ENCODE data around the gene FAM237B.

FAM237B gene

DNA sequence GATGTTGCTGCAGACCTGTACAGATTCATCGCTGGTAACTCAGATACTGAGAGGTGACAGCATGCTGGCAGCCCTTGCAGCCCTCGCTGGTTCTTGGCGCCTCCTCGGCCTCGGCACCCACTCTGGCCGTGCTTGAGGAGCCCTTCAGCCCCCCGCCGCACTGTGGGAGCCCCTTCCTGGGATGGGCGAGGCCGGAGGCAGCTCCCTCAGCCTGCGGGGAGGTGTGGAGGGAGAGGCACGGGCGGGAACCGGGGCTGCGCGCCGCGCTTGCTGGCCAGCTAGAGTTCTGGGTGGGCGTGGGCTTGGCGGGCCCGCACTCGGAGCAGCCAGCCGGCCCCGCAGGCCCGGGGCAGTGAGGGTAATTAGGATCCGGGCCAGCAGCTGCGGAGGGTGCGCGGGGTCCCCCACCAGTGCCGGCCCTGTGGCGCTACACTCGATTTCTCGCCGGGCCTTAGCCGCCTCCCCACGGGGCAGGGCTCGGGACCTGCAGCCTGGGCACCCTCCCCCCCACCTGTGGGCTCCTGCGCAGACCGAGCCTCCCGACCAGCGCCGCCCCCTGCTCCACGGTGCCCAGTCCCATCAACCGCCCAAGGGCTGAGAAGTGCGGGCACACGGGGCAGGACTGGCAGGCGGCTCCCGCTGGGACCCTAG is 13.2 kb upstream of the FAM237B start:
- H3K27me3 ChIP-seq (ENCODE audit: control insufficient read depth in 1 of 2, insufficient read depth in 2 of 2, low read length in 2 of 2): no peaks in the 10 kb centered on the region
- H3K27ac ChIP-seq (ENCODE audit: low read length): no peak overlapping the region
- no peaks in the 10 kb centered on the region for H3K9me3 ChIP-seq (ENCODE audit: control insufficient read depth in 2 of 2, low read length in 2 of 2)
- no peaks in the 10 kb centered on the region for H3K36me3 ChIP-seq (ENCODE audit: control insufficient read depth in 2 of 2, insufficient read depth in 2 of 2, low read length in 2 of 2)
- no peaks in the 10 kb centered on the region for H3K4me1 ChIP-seq (ENCODE audit: control insufficient read depth, insufficient read depth, low read length)
- no peak overlapping the region for H3K9ac ChIP-seq (ENCODE audit: low read length in 2 of 2)
- no peak overlapping the region for H3K4me3 ChIP-seq (ENCODE audit: low read length in 2 of 2)

DNA sequence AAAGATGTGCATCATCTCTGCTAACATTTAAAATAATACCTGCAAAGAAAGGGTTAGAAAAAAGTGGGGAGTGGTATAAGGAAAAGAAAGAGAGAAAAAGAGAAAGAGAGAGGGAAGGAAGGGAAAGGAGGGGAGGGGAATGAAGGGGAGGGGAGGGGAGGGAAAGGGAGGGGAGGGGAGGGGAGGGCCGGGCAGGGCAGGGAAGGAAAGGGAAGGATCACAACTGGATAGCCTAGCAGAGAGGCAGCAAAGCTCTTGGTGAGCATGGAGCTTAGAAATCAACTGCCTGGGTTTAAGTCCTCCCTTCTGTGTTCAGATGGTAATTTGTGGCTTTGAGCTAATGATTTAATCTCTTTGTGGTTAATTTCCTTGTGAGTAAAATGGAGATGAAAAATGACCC is 5.4 kb upstream of the FAM237B start:
- Histone ChIP-seq H3K27ac (ENCODE audit: low read length) (no peak overlapping the region), H3K9me3 (ENCODE audit: control insufficient read depth in 2 of 2, low read length in 2 of 2) (no peaks in the 10 kb centered on the region)

DNA sequence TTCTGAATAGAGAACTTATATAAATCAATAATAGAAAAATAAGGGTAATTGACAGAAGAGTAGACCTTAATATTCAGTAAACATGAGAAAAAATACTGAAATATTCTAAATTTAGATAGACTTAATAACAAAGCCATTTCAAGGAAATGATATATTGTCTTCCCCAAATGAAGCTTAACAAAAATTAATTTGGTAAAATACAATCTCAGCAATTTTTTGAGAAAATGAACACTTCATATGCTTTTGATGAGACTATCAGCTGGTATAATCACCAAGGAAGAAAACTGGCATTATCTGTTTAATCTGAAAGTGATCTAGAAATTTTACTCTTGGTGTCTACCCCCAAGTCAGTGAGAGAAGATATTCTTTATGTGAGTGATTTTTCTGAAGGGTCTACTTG is 1.7 kb upstream of the FAM237B start:
- Histone ChIP-seq H3K27me3 (ENCODE audit: control insufficient read depth in 1 of 2, insufficient read depth in 2 of 2, low read length in 2 of 2) (peaks cover 22 to 31% of the 10 kb centered on the region in 2 donors), H3K36me3 (ENCODE audit: control insufficient read depth in 2 of 2, insufficient read depth in 2 of 2, low read length in 2 of 2) (no peaks in the 10 kb centered on the region), H3K9ac (ENCODE audit: low read length in 2 of 2) (no peak overlapping the region), H3K4me3 (ENCODE audit: low read length in 2 of 2) (no peak overlapping the region), H3K4me1 (ENCODE audit: control insufficient read depth, insufficient read depth, low read length) (peaks cover 7% of the 10 kb centered on the region), H3K9me3 (ENCODE audit: control insufficient read depth in 2 of 2, low read length in 2 of 2) (no peaks in the 10 kb centered on the region), H3K27ac (ENCODE audit: low read length) (no peak overlapping the region)

More for the DNA sequence above, 5.4 kb upstream of the FAM237B start:
- Histone ChIP-seq H3K27me3 (ENCODE audit: control insufficient read depth in 1 of 2, insufficient read depth in 2 of 2, low read length in 2 of 2) (peaks cover 9% of the 10 kb centered on the region in 2 donors), H3K9ac (ENCODE audit: low read length in 2 of 2) (no peak overlapping the region), H3K36me3 (ENCODE audit: control insufficient read depth in 2 of 2, insufficient read depth in 2 of 2, low read length in 2 of 2) (no peaks in the 10 kb centered on the region), H3K4me3 (ENCODE audit: low read length in 2 of 2) (no peak overlapping the region), H3K4me1 (ENCODE audit: control insufficient read depth, insufficient read depth, low read length) (no peaks in the 10 kb centered on the region)

DNA sequence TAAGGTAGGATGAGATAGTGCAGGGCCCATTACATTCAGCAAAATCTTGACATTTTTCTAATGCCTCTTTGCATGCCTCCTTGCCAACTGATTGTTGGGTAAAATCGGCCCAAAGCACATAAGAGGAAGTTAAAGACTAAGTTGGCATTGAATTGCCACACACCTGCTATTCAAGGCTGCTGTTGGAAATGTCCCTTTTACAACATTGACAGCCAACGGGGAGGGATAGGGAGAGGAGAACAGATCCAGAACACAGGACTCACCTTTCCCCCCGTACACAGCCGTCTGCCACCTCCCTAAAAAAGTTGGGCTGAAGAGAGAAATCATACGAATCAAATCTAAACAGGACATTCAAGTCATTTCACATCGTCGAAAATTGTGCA is 695 bp downstream of the FAM237B start:
- H3K9me3 ChIP-seq (ENCODE audit: control insufficient read depth in 2 of 2, low read length in 2 of 2): no peaks in the 10 kb centered on the region
- no peak overlapping the region for H3K9ac ChIP-seq (ENCODE audit: low read length in 2 of 2)
- peaks cover 7% of the 10 kb centered on the region for H3K4me1 ChIP-seq (ENCODE audit: control insufficient read depth, insufficient read depth, low read length)
- H3K4me3 ChIP-seq (ENCODE audit: low read length in 2 of 2): no peak overlapping the region
- H3K27me3 ChIP-seq (ENCODE audit: control insufficient read depth in 1 of 2, insufficient read depth in 2 of 2, low read length in 2 of 2): peaks cover 22 to 34% of the 10 kb centered on the region in 2 donors
- no peaks in the 10 kb centered on the region for H3K36me3 ChIP-seq (ENCODE audit: control insufficient read depth in 2 of 2, insufficient read depth in 2 of 2, low read length in 2 of 2)
- no peak overlapping the region for H3K27ac ChIP-seq (ENCODE audit: low read length)

DNA sequence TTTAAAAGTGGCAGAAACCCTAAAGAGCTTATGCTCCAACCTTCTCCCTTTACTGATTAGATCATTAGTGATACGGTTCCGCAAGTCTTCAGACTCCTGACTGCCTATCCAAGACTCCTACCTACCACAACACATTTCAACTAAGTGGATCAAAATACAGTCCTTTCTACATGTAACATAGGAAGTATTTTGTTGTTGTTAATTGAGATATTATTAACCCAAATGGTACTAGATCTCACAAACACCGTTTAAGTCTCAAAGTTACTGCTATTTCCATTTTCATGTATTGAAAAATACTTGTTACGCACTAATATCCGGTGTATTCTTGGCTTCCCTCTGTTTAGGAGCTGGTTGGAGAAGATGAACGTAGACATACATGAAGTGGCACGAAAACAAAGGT is 1.1 kb downstream of the FAM237B start:
- peaks cover 7% of the 10 kb centered on the region for H3K4me1 ChIP-seq (ENCODE audit: control insufficient read depth, insufficient read depth, low read length)
- no peak overlapping the region for H3K4me3 ChIP-seq (ENCODE audit: low read length in 2 of 2)
- H3K9ac ChIP-seq (ENCODE audit: low read length in 2 of 2): no peak overlapping the region
- peaks cover 22 to 34% of the 10 kb centered on the region in 2 donors for H3K27me3 ChIP-seq (ENCODE audit: control insufficient read depth in 1 of 2, insufficient read depth in 2 of 2, low read length in 2 of 2)
- H3K27ac ChIP-seq (ENCODE audit: low read length): no peak overlapping the region
- no peaks in the 10 kb centered on the region for H3K9me3 ChIP-seq (ENCODE audit: control insufficient read depth in 2 of 2, low read length in 2 of 2)
- no peaks in the 10 kb centered on the region for H3K36me3 ChIP-seq (ENCODE audit: control insufficient read depth in 2 of 2, insufficient read depth in 2 of 2, low read length in 2 of 2)

DNA sequence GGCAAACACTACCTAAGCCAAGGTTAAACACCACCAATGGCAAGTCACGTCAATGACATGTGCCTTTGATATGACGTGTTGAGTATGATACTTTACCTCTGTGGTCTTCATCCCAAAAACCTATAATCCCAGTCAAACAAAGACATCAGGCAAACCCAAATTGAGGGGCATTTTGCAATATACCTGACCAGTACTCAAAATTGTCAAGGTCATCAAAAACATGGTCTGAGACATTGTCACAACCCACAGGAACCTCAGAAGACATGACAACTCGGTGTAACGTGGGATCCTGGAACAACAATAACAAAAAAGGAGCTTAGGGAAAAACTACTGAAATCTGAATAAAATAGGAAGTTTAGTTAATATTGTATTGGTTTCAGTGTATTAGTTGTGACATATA is 7.2 kb downstream of the FAM237B start:
- Histone ChIP-seq H3K4me1 (ENCODE audit: control insufficient read depth, insufficient read depth, low read length) (no peaks in the 10 kb centered on the region), H3K36me3 (ENCODE audit: control insufficient read depth in 2 of 2, insufficient read depth in 2 of 2, low read length in 2 of 2) (peaks cover 0 to 2% of the 10 kb centered on the region in 2 donors), H3K4me3 (ENCODE audit: low read length in 2 of 2) (no peak overlapping the region), H3K9ac (ENCODE audit: low read length in 2 of 2) (no peak overlapping the region), H3K9me3 (ENCODE audit: control insufficient read depth in 2 of 2, low read length in 2 of 2) (no peaks in the 10 kb centered on the region), H3K27me3 (ENCODE audit: control insufficient read depth in 1 of 2, insufficient read depth in 2 of 2, low read length in 2 of 2) (peaks cover 0 to 4% of the 10 kb centered on the region in 2 donors), H3K27ac (ENCODE audit: low read length) (no peak overlapping the region)

DNA sequence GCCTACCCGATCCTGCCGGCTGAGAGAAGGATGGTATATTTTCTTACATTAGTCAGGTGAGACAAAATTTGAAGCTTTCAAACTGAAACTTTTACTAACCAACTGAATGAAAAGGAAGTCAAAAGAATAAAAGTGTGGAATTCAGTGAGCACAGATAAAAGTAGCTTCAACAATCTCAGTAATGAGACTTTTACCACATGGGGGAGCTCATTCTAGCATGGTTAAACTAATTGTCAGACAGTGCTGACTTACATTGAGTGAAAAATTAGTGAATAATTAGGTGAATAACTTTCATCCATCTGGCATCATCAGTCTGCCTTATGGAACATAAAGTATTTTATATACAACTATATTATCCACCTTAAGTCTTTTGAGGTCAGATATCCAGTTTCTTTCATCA is 8.4 kb downstream of the FAM237B start:
- H3K4me3 ChIP-seq (ENCODE audit: low read length in 2 of 2): no peak overlapping the region
- no peaks in the 10 kb centered on the region for H3K4me1 ChIP-seq (ENCODE audit: control insufficient read depth, insufficient read depth, low read length)
- H3K27me3 ChIP-seq (ENCODE audit: control insufficient read depth in 1 of 2, insufficient read depth in 2 of 2, low read length in 2 of 2): peaks cover 0 to 4% of the 10 kb centered on the region in 2 donors
- H3K9me3 ChIP-seq (ENCODE audit: control insufficient read depth in 2 of 2, low read length in 2 of 2): no peaks in the 10 kb centered on the region
- peaks cover 0 to 8% of the 10 kb centered on the region in 2 donors for H3K36me3 ChIP-seq (ENCODE audit: control insufficient read depth in 2 of 2, insufficient read depth in 2 of 2, low read length in 2 of 2)
- no peak overlapping the region for H3K27ac ChIP-seq (ENCODE audit: low read length)
- no peak overlapping the region for H3K9ac ChIP-seq (ENCODE audit: low read length in 2 of 2)

DNA sequence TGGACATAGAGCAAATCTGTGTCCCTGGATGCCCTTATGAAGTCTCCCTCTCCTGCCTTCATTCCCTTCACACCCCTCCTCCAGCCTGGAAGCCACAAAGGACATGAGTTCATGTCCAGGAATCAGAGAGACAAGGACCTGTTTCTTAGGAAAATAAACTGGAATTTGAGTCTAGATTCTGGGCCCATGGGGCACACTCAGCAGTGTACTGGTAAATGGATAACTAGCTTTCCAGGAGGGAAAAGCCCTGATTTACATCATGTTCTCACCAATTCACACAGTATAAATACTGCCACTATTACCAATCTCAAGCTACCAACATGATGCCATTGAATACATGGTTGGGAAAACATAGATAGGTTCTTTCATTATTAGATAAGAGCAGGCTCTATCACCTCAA is 9.9 kb downstream of the FAM237B start:
- no peaks in the 10 kb centered on the region for H3K9me3 ChIP-seq (ENCODE audit: control insufficient read depth in 2 of 2, low read length in 2 of 2)
- H3K9ac ChIP-seq (ENCODE audit: low read length in 2 of 2): no peak overlapping the region
- H3K4me1 ChIP-seq (ENCODE audit: control insufficient read depth, insufficient read depth, low read length): no peaks in the 10 kb centered on the region
- no peaks in the 10 kb centered on the region for H3K27me3 ChIP-seq (ENCODE audit: control insufficient read depth in 1 of 2, insufficient read depth in 2 of 2, low read length in 2 of 2)
- H3K27ac ChIP-seq (ENCODE audit: low read length): no peak overlapping the region
- H3K4me3 ChIP-seq (ENCODE audit: low read length in 2 of 2): no peak overlapping the region
- H3K36me3 ChIP-seq (ENCODE audit: control insufficient read depth in 2 of 2, insufficient read depth in 2 of 2, low read length in 2 of 2): peaks cover 0 to 9% of the 10 kb centered on the region in 2 donors

DNA sequence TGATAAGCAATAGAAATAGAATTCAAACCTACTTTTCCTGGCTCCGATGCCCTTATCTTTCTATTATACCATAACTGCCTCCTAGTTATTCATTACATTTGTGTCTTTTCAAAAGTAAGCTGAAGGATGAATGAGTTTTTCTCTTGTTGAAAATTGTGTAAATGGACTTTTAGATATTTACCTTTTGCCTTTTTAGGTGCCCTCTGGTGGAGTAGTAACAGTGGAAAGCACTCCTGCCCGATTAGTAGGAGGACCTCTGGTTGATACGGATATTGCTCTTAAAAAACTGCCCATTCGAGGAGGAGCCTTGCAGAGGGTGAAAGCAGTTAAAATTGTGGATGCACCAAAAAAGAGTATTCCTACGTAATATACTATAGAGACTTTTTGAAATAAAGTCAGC is 11.2 kb downstream of the FAM237B start:
- no peak overlapping the region for H3K27ac ChIP-seq (ENCODE audit: low read length)
- no peak overlapping the region for H3K9ac ChIP-seq (ENCODE audit: low read length in 2 of 2)
- no peaks in the 10 kb centered on the region for H3K4me1 ChIP-seq (ENCODE audit: control insufficient read depth, insufficient read depth, low read length)
- H3K4me3 ChIP-seq (ENCODE audit: low read length in 2 of 2): no peak overlapping the region
- no peaks in the 10 kb centered on the region for H3K9me3 ChIP-seq (ENCODE audit: control insufficient read depth in 2 of 2, low read length in 2 of 2)
- H3K36me3 ChIP-seq (ENCODE audit: control insufficient read depth in 2 of 2, insufficient read depth in 2 of 2, low read length in 2 of 2): peaks cover 0 to 9% of the 10 kb centered on the region in 2 donors
- no peaks in the 10 kb centered on the region for H3K27me3 ChIP-seq (ENCODE audit: control insufficient read depth in 1 of 2, insufficient read depth in 2 of 2, low read length in 2 of 2)

DNA sequence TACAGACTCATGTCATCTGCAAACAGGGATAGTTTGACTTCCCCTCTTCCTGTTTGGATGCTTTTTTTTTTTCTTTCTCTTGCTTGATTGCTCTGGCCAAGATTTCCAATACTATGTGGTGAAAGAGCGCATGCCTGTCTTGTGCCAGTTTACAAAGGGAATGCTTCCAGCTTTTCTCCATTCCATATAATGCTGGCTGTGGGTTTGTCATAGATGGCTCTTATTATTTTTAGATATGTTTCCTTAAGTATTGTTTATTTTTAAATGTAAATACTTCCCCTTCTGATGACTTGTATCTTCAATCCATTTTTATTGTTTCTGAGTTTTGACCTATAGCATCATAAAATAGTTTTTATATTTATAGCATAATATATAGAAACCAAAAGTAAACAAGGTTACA is 17.9 kb downstream of the FAM237B start:
- Histone ChIP-seq H3K4me1 (ENCODE audit: control insufficient read depth, insufficient read depth, low read length) (no peaks in the 10 kb centered on the region), H3K9ac (ENCODE audit: low read length in 2 of 2) (no peak overlapping the region), H3K36me3 (ENCODE audit: control insufficient read depth in 2 of 2, insufficient read depth in 2 of 2, low read length in 2 of 2) (peaks cover 0 to 6% of the 10 kb centered on the region in 2 donors), H3K4me3 (ENCODE audit: low read length in 2 of 2) (no peak overlapping the region), H3K27ac (ENCODE audit: low read length) (no peak overlapping the region), H3K27me3 (ENCODE audit: control insufficient read depth in 1 of 2, insufficient read depth in 2 of 2, low read length in 2 of 2) (no peaks in the 10 kb centered on the region), H3K9me3 (ENCODE audit: control insufficient read depth in 2 of 2, low read length in 2 of 2) (no peaks in the 10 kb centered on the region)

DNA sequence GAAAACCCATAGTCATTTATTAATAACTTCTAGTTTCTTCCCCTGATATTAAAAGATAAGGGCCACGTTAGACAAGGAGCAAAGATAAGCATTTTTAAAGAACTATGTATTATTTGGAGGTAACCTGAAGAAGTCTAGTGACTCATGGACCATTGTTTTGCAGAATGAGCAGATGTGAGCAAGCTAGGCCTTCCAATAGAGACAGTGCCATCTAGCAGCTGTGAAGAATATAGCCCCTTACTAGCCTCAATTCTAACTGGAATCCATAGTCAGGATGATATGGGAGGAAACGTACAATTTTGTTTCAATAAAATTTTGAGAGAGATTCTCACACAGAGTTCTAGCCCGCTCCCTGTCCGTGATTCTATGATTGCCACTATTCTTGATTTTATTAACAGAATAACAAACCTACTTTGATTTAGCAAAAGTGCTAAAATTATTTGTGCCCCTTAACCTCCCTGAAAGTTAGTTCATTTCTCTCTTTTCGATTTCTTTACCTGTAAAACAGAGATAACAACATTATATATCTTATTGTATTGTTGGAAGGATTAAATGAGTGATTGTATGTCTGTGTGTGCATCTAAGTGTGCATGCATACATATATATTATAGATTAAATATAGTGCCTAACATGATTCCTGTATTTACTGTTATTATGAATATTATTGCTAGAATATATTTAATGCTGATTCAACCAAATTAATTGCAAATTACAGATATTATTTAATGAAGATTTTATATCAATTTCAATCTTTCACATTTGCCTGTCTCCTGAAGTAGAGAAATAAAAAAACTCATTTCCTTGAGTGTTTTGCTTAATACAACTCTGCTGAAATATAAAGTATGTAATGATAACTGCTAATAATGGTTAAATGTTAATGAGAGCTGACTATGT is 22.7 kb downstream of the FAM237B start:
- no peaks in the 10 kb centered on the region for H3K27me3 ChIP-seq (ENCODE audit: control insufficient read depth in 1 of 2, insufficient read depth in 2 of 2, low read length in 2 of 2)

More for the DNA sequence above, 22.7 kb downstream of the FAM237B start:
- no peak overlapping the region for H3K27ac ChIP-seq (ENCODE audit: low read length)
- H3K36me3 ChIP-seq (ENCODE audit: control insufficient read depth in 2 of 2, insufficient read depth in 2 of 2, low read length in 2 of 2): no peaks in the 10 kb centered on the region
- H3K9ac ChIP-seq (ENCODE audit: low read length in 2 of 2): no peak overlapping the region
- no peaks in the 10 kb centered on the region for H3K4me1 ChIP-seq (ENCODE audit: control insufficient read depth, insufficient read depth, low read length)
- no peak overlapping the region for H3K4me3 ChIP-seq (ENCODE audit: low read length in 2 of 2)
- H3K9me3 ChIP-seq (ENCODE audit: control insufficient read depth in 2 of 2, low read length in 2 of 2): no peaks in the 10 kb centered on the region
